Astrocyte (in vitro differentiated cells and primary cell): ENCODE results near the gene VSTM5. TPM values are rescaled to one million over a fixed set of nuclear protein-coding genes. Genes with fewer than 3 reads are reported as not detected.

Experiments used
- DNase-seq: peaks from one replicate; pipeline ENCODE4 v3.0.0-alpha.2; 2010; ENCODE audit warnings: low read depth
- FAIRE-seq: peaks from 2 replicates; lab custom pipeline; 2011; peaks lifted over from hg19 to GRCh38; lab: Jason Lieb, UNC
- H2AFZ ChIP-seq: 2 replicates; pipeline ENCODE4 v1.6.0; 2012; ENCODE audit warnings: low read depth, low read length, inconsistent platforms
- H3K27ac ChIP-seq: 2 replicates; pipeline ENCODE4 v1.5.1; 2011; ENCODE audit warnings: low read depth, low read length, inconsistent platforms
- H3K27me3 ChIP-seq: 2 replicates; pipeline ENCODE4 v1.6.0; 2011; ENCODE audit warnings: low read length, inconsistent platforms; ENCODE audit not compliant: insufficient read depth
- H3K36me3 ChIP-seq: 2 replicates; pipeline ENCODE4 v1.5.1; 2011; ENCODE audit warnings: low read length, inconsistent platforms; ENCODE audit not compliant: insufficient read depth
- H3K4me1 ChIP-seq: 2 replicates; pipeline ENCODE4 v1.5.1; 2011; ENCODE audit warnings: low read length, inconsistent platforms; ENCODE audit not compliant: insufficient read depth
- H3K4me2 ChIP-seq: 2 replicates; pipeline ENCODE4 v1.6.0; 2012; ENCODE audit warnings: low read length, inconsistent platforms
- H3K4me3 ChIP-seq: 2 replicates; pipeline ENCODE4 v1.5.1; 2011; ENCODE audit warnings: low read depth, mild to moderate bottlenecking, low read length, inconsistent platforms; ENCODE audit not compliant: insufficient read depth
- H3K79me2 ChIP-seq: 2 replicates; pipeline ENCODE4 v1.6.0; 2012; ENCODE audit warnings: mild to moderate bottlenecking, low read length, inconsistent platforms; ENCODE audit not compliant: insufficient read depth
- H3K9ac ChIP-seq: 2 replicates; pipeline ENCODE4 v1.6.0; 2012; ENCODE audit warnings: mild to moderate bottlenecking, low read length, inconsistent platforms
- H3K9me3 ChIP-seq: 2 replicates; pipeline ENCODE4 v1.5.1; 2012; ENCODE audit warnings: low read depth, mild to moderate bottlenecking, low read length, inconsistent platforms; ENCODE audit not compliant: insufficient read depth
- H4K20me1 ChIP-seq: 2 replicates; pipeline ENCODE4 v1.6.0; 2012; ENCODE audit warnings: low read length, inconsistent platforms; ENCODE audit not compliant: insufficient read depth
- H3K27ac Mint-ChIP-seq: one replicate; pipeline ENCODE4 v1.8.0; 2021; ENCODE audit warnings: mild to moderate bottlenecking, mixed read lengths; ENCODE audit not compliant: unreplicated experiment
- H3K27me3 Mint-ChIP-seq: one replicate; pipeline ENCODE4 v1.8.0; 2021; ENCODE audit warnings: low read depth, mixed read lengths; ENCODE audit not compliant: unreplicated experiment
- H3K36me3 Mint-ChIP-seq: one replicate; pipeline ENCODE4 v1.8.0; 2021; ENCODE audit warnings: low read depth, mixed read lengths; ENCODE audit not compliant: unreplicated experiment
- H3K4me1 Mint-ChIP-seq: one replicate; pipeline ENCODE4 v1.8.0; 2021; ENCODE audit warnings: low read depth, mixed read lengths; ENCODE audit not compliant: unreplicated experiment
- H3K4me3 Mint-ChIP-seq: one replicate; pipeline ENCODE4 v1.8.0; 2021; ENCODE audit warnings: mild to moderate bottlenecking, moderate library complexity, mixed read lengths; ENCODE audit not compliant: unreplicated experiment
- H3K9me3 Mint-ChIP-seq: one replicate; pipeline ENCODE4 v1.8.0; 2021; ENCODE audit warnings: mild to moderate bottlenecking, mixed read lengths; ENCODE audit not compliant: unreplicated experiment
- EZH2 ChIP-seq: IDR thresholded peaks from 2 replicates; pipeline ENCODE4 v1.6.1; 2012; ENCODE audit warnings: mild to moderate bottlenecking, low read length, inconsistent platforms; ENCODE audit not compliant: insufficient read depth
- total RNA-seq: library from RNA; stranded (reverse); gene quantifications from 2 replicates; pipeline ENCODE4 v1.2.1, GENCODE V29; 2021
- TF ChIP-seq, protein P1 (sequence below): IDR thresholded peaks from 2 replicates; pipeline ENCODE4 v1.5.1; 2011; ENCODE audit warnings: low read depth, mild to moderate bottlenecking, inconsistent platforms, low read length, moderate library complexity; ENCODE audit not compliant: insufficient read depth

VSTM5 gene
- total RNA-seq, 1 donor from 2014 or later = 0.45 TPM

DNA sequence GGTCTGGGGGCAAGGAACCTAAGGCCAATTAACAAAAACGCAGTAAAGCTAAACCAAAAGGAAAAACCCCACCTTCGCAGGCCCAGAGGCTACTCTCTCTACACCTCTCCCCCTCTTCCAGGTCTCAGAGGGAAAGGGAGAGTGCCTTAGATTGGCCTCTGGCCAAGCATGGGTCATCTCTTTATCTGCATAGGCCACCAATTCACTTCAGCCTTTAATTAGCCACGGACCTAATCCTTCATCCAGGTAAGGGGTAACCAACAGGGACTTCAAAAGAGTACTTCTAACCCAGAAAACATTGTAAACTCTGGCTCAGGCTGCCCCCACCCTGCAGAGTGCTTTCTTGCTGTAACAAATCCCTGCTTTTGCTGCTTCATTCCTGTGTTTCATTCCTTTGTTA, 9.4 kb downstream of the VSTM5 start:
- H3K4me1 Mint-ChIP-seq = peaks cover 22% of the 10 kb centered on the region
- Histone ChIP-seq H3K9me3 (no peaks in the 10 kb centered on the region), H3K4me2 (no peak overlapping the region), H2AFZ (no peak overlapping the region), H3K79me2 (no peaks in the 10 kb centered on the region), H3K4me3 (no peak overlapping the region), H3K9ac (no peak overlapping the region), H4K20me1 (no peaks in the 10 kb centered on the region), H3K27me3 (no peaks in the 10 kb centered on the region), H3K36me3 (no peaks in the 10 kb centered on the region), H3K27ac (no peak overlapping the region), H3K4me1 (peaks cover 7% of the 10 kb centered on the region)
- no peak for FAIRE-seq
- TF ChIP-seq, protein P1, sequence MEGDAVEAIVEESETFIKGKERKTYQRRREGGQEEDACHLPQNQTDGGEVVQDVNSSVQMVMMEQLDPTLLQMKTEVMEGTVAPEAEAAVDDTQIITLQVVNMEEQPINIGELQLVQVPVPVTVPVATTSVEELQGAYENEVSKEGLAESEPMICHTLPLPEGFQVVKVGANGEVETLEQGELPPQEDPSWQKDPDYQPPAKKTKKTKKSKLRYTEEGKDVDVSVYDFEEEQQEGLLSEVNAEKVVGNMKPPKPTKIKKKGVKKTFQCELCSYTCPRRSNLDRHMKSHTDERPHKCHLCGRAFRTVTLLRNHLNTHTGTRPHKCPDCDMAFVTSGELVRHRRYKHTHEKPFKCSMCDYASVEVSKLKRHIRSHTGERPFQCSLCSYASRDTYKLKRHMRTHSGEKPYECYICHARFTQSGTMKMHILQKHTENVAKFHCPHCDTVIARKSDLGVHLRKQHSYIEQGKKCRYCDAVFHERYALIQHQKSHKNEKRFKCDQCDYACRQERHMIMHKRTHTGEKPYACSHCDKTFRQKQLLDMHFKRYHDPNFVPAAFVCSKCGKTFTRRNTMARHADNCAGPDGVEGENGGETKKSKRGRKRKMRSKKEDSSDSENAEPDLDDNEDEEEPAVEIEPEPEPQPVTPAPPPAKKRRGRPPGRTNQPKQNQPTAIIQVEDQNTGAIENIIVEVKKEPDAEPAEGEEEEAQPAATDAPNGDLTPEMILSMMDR = no peak
- TF ChIP-seq EZH2 = no peak
- H3K36me3 Mint-ChIP-seq = no peaks in the 10 kb centered on the region
- no peak overlapping the region for H3K4me3 Mint-ChIP-seq
- H3K27me3 Mint-ChIP-seq = no peaks in the 10 kb centered on the region
- no peak overlapping the region for H3K27ac Mint-ChIP-seq
- H3K9me3 Mint-ChIP-seq = peaks cover 2% of the 10 kb centered on the region
- no peak for DNase-seq

DNA sequence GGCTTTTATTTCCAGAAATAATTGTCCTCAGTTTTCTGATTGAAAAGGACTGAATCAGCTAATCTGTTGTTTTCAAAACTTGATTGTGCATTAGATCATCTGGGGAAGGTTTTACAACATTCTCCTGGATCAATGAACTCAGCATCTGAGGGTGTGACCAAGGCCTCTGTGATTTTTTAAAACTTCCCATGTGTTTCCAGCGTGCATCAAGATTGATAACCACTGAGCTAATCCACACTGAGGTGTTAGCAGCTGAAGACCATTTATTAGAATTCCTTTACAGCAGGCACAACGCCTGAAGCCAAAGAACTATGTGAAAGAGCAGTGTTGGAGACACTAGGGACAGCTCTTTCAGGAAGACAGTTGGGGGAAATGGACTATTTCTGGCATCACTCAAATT, 10.2 kb downstream of the VSTM5 start:
- peaks cover 2% of the 10 kb centered on the region for H3K9me3 Mint-ChIP-seq
- Histone ChIP-seq H3K4me3 (no peak overlapping the region), H3K9ac (no peak overlapping the region), H3K27ac (no peak overlapping the region), H3K79me2 (no peaks in the 10 kb centered on the region), H3K27me3 (no peaks in the 10 kb centered on the region), H3K4me2 (no peak overlapping the region), H3K4me1 (peaks cover 7% of the 10 kb centered on the region), H4K20me1 (no peaks in the 10 kb centered on the region), H3K9me3 (no peaks in the 10 kb centered on the region), H3K36me3 (no peaks in the 10 kb centered on the region), H2AFZ (no peak overlapping the region)
- no peak overlapping the region for H3K27ac Mint-ChIP-seq
- DNase-seq (peak; percentile 12), FAIRE-seq (no peak)
- H3K36me3 Mint-ChIP-seq = no peaks in the 10 kb centered on the region
- H3K4me1 Mint-ChIP-seq = peaks cover 15% of the 10 kb centered on the region
- TF ChIP-seq, protein P1 = no peak
- TF ChIP-seq EZH2 = no peak
- no peak overlapping the region for H3K4me3 Mint-ChIP-seq
- no peaks in the 10 kb centered on the region for H3K27me3 Mint-ChIP-seq

DNA sequence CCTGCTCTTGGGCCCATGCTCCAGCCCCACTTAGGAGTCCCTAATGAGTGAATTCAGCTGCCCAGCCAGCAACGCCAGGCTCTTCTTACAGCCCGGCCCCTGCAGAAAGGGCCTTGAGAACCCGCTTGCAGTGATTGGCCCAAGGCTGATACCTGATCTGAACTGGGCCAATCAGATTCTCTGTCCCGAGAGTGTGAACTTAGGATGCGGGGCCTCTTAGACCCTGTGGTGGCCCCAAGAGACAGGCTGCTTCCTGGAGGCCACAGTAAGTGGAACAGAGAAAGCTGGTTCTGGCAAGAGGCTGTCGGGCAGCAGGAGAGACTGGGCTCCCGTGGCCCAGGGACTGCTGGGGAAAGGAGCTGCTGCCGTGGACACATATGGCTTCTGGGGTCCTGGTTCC, 11.5 kb downstream of the VSTM5 start:
- no peak overlapping the region for H3K27ac Mint-ChIP-seq
- H3K27me3 Mint-ChIP-seq = no peaks in the 10 kb centered on the region
- no peaks in the 10 kb centered on the region for H3K36me3 ChIP-seq
- no peak for TF ChIP-seq EZH2
- TF ChIP-seq, protein P1 = no peak
- H3K79me2 ChIP-seq = no peaks in the 10 kb centered on the region
- no peaks in the 10 kb centered on the region for H3K9me3 ChIP-seq
- FAIRE-seq = no peak
- no peak overlapping the region for H3K4me3 ChIP-seq
- H3K27ac ChIP-seq = no peak overlapping the region
- H3K4me1 Mint-ChIP-seq = peaks cover 4% of the 10 kb centered on the region
- peaks cover 7% of the 10 kb centered on the region for H3K4me1 ChIP-seq
- no peak overlapping the region for H3K4me2 ChIP-seq
- DNase-seq = no peak
- peaks cover 2% of the 10 kb centered on the region for H3K9me3 Mint-ChIP-seq
- no peak overlapping the region for H3K4me3 Mint-ChIP-seq
- no peak overlapping the region for H3K9ac ChIP-seq
- H3K36me3 Mint-ChIP-seq = no peaks in the 10 kb centered on the region
- H4K20me1 ChIP-seq = no peaks in the 10 kb centered on the region
- no peak overlapping the region for H2AFZ ChIP-seq
- no peaks in the 10 kb centered on the region for H3K27me3 ChIP-seq
